Endothelial cell of umbilical vein (primary cell): ENCODE data around the gene ARID1B. TPM values are rescaled to one million over a fixed set of nuclear protein-coding genes. Genes with fewer than 3 reads are reported as not detected.

Experiments used
- BruUV-seq: library from RNA; stranded (reverse); fragments of 400-500 nt; replicated peaks from 2 replicates; lab custom pipeline; 2021; lab: Mats Ljungman, UMichigan
- CTCF ChIA-PET: fragments of 300-600, 350-600 bp; sonication (Branson Sonifier 250); formaldehyde crosslinking; loops from one replicate; lab custom pipeline; 2021; ENCODE audit warnings: antibody characterized with exemption, inconsistent platforms; lab: Charles Lee
- POLR2A ChIA-PET: fragments of 300-600, 350-600 bp; sonication (Branson Sonifier 250); formaldehyde crosslinking; loops from one replicate; lab custom pipeline; 2021; ENCODE audit warnings: antibody characterized with exemption, inconsistent platforms; lab: Charles Lee
- DNase-seq: peaks from one replicate; pipeline ENCODE4 v3.0.0-alpha.2; 2011; ENCODE audit warnings: low read depth, low spot score
- FAIRE-seq: peaks from 2 replicates; lab custom pipeline; 2011; peaks lifted over from hg19 to GRCh38; lab: Jason Lieb, UNC
- H2AFZ ChIP-seq: 2 replicates; pipeline ENCODE4 v1.6.0; 2012; ENCODE audit warnings: low read depth, low read length, control low read depth, inconsistent platforms
- H3K27ac ChIP-seq: 2 replicates; pipeline ENCODE4 v1.5.1; 2011; ENCODE audit warnings: low read depth, mild to moderate bottlenecking, control low read depth, low read length, moderate library complexity; ENCODE audit not compliant: insufficient read depth
- H3K27me3 ChIP-seq, 2 experiments: 2 replicates each; pipeline versions ENCODE4 v1.6.0 to v1.6.1; 2011; ENCODE audit warnings: low read length in 2 of 2, mixed read lengths in 1 of 2; ENCODE audit not compliant: control insufficient read depth in 2 of 2, insufficient read depth in 2 of 2
- H3K36me3 ChIP-seq, 2 experiments: 2 replicates in 1 of 2; 3 replicates in 1 of 2; pipeline ENCODE4 v1.5.1; 2011; ENCODE audit warnings: low read length in 2 of 2, mild to moderate bottlenecking in 1 of 2, moderate library complexity in 1 of 2; ENCODE audit not compliant: control insufficient read depth in 2 of 2, insufficient read depth in 2 of 2; ENCODE audit errors: extremely low read depth in 1 of 2
- H3K4me1 ChIP-seq: 3 replicates; pipeline ENCODE4 v1.5.1; 2011; ENCODE audit warnings: mild to moderate bottlenecking, low read length; ENCODE audit not compliant: control insufficient read depth, insufficient read depth; ENCODE audit errors: extremely low read depth
- H3K4me2 ChIP-seq: 2 replicates; pipeline ENCODE4 v1.6.1; 2011; ENCODE audit warnings: low read length, control low read depth, mixed read lengths; ENCODE audit not compliant: insufficient read depth
- H3K4me3 ChIP-seq, 3 experiments: fragments of 200-600 bp in 1 of 3; sonication (generic), shearing (Covaris generic) in 1 of 3; replicated peaks in 1 of 3; 2 replicates each; pipeline ENCODE4 v1.5.1; 2011 to 2016; ENCODE audit warnings: control low read depth in 3 of 3, low read length in 3 of 3, mild to moderate bottlenecking in 2 of 3, inconsistent platforms in 1 of 3, low read depth in 1 of 3, moderate library complexity in 1 of 3; ENCODE audit not compliant: insufficient read depth in 1 of 3
- H3K79me2 ChIP-seq: 2 replicates; pipeline ENCODE4 v1.6.0; 2012; ENCODE audit warnings: low read length, inconsistent platforms; ENCODE audit not compliant: control insufficient read depth, insufficient read depth
- H3K9ac ChIP-seq: replicated peaks from 2 replicates; pipeline ENCODE3; 2011; ENCODE audit warnings: low read length, control low read depth; ENCODE audit not compliant: insufficient read depth; ENCODE audit errors: extremely low read depth
- H3K9me1 ChIP-seq: replicated peaks from 3 replicates; pipeline ENCODE4 v1.6.0; 2011; ENCODE audit warnings: mild to moderate bottlenecking, low read length; ENCODE audit not compliant: control insufficient read depth, insufficient read depth; ENCODE audit errors: extremely low read depth
- H3K9me3 ChIP-seq: replicated peaks from 2 replicates; pipeline ENCODE4 v1.5.1; 2012; ENCODE audit warnings: low read length, inconsistent platforms; ENCODE audit not compliant: control insufficient read depth, insufficient read depth
- H4K20me1 ChIP-seq: replicated peaks from 2 replicates; pipeline ENCODE3; 2011; ENCODE audit warnings: mild to moderate bottlenecking, low read length; ENCODE audit not compliant: control insufficient read depth, insufficient read depth; ENCODE audit errors: extremely low read depth
- EZH2 ChIP-seq: IDR thresholded peaks from 2 replicates; pipeline ENCODE4 v1.6.1; 2012; ENCODE audit warnings: borderline replicate concordance, low read depth, mild to moderate bottlenecking, moderate library complexity, low read length, inconsistent platforms; ENCODE audit not compliant: severe bottlenecking
- FOS ChIP-seq: IDR thresholded peaks from 2 replicates; pipeline ENCODE4 v1.6.1; 2011; ENCODE audit warnings: mild to moderate bottlenecking, low read length, moderate library complexity, borderline replicate concordance; ENCODE audit not compliant: insufficient read depth
- GATA2 ChIP-seq: IDR thresholded peaks from 2 replicates; pipeline ENCODE4 v1.7.0; 2011; ENCODE audit warnings: low read depth, mild to moderate bottlenecking, moderate library complexity, mixed read lengths, low read length; ENCODE audit not compliant: insufficient read length, insufficient read depth
- JUN ChIP-seq: IDR thresholded peaks from 2 replicates; pipeline ENCODE4 v1.6.1; 2011; ENCODE audit warnings: borderline replicate concordance, low read depth; ENCODE audit not compliant: insufficient read length, insufficient read depth
- MYC ChIP-seq: IDR thresholded peaks from one replicate; pipeline ENCODE4 v1.6.1; 2011; ENCODE audit warnings: mild to moderate bottlenecking, low read depth, low read length
- POLR2A ChIP-seq: IDR thresholded peaks from 2 replicates; pipeline ENCODE4 v1.6.1; 2012; ENCODE audit warnings: low read depth, mild to moderate bottlenecking, control low read depth, low read length
- POLR2AphosphoS5 ChIP-seq: IDR thresholded peaks from 2 replicates; pipeline ENCODE4 v1.6.1; 2012; ENCODE audit warnings: low read depth, mild to moderate bottlenecking, control low read depth, low read length, moderate library complexity; ENCODE audit not compliant: insufficient read depth
- dilution Hi-C: fragments of 300-500 bp; cut with MboI; formaldehyde crosslinking; loops from one replicate; pipeline ENCODE4 v1.15.0; 2019; ENCODE audit warnings: low sequenced_read_pairs; ENCODE audit not compliant: extremely low pct_ligation_motif_present
- intact Hi-C: fragments of 100-400 bp; cut with micrococcal nuclease; formaldehyde crosslinking; loops from one replicate; pipeline ENCODE4 v1.10.0; 2022
- polyA plus RNA-seq, 4 experiments: library from polyadenylated mRNA; depleted of rRNA in 3 of 4; stranded (reverse) in 3 of 4; unstranded in 1 of 4; fragments of >200 nt; gene quantifications; 2 replicates each; pipeline versions ENCODE4 v1.2.1 to v1.2.3, GENCODE V29; 2011 to 2012; ENCODE audit warnings: missing spikeins in 1 of 4
- total RNA-seq: library from RNA; stranded (reverse); gene quantifications from 2 replicates; pipeline ENCODE4 v1.2.3, GENCODE V29; 2021
- TF ChIP-seq, protein P1 (sequence below): IDR thresholded peaks from 2 replicates; pipeline ENCODE4 v1.6.1; 2011; ENCODE audit not compliant: insufficient read depth, insufficient read length
- TF ChIP-seq, protein P2 (sequence below), 2 donors: IDR thresholded peaks; 1 replicate in 1 of 2; 2 replicates in 1 of 2; pipeline ENCODE4 v1.5.1; 2011; ENCODE audit warnings: low read length in 2 of 2, mild to moderate bottlenecking in 2 of 2, moderate library complexity in 2 of 2, control low read depth in 1 of 2, inconsistent platforms in 1 of 2, low read depth in 1 of 2; ENCODE audit not compliant: insufficient read depth in 1 of 2; ENCODE audit errors: extremely low read depth in 1 of 2

The ARID1B gene
- total and polyA plus RNA-seq, 2 donors (not counting 3 experiments of a cell fraction or from before 2014, with no cell fraction given): 21.8 to 89.5 TPM

DNA sequence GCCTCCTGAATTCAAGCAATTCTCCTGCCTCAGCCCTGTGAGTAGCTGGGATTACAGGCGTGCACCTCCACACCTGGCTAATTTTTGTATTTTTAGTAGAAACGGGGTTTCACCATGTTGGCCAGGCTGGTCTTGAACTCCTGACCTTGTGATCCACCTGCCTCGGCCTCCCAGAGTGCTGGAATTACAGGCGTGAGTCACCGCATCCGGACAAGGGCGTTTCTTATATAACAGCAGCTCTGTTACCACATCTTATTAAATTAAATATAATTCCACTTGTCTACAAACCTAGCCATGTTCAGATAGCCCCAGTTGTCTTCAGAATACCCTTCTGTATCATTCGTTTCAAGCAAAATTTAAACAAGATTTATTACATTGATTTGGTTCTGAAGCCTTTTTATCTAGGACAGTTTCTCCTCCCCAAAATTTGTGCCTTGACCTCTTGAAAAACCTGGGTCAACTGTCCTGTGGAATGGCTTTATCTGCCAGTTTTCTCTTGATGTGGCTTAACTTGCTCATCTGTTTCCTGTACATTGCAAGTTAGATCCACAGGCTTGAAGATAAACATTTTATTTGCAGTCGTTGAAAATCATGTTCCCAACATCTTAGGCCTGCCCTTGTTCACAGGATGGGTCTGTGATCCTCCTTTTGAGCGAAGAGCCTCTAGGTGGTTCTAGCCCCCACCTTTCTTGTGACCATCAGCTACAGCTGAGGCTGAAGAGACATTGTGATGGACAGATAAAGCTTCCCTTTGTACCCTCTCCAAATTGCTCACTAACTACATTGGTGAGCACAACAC lies 132.2 kb downstream of the ARID1B start:
- no peaks in the 10 kb centered on the region for H3K27me3 ChIP-seq
- no TSS peak for BruUV-seq
- no peak overlapping the region for H3K9ac ChIP-seq
- no peak overlapping the region for H3K27ac ChIP-seq
- POLR2A ChIA-PET: no interaction called here
- H3K9me3 ChIP-seq: no peaks in the 10 kb centered on the region
- H2AFZ ChIP-seq: no peak overlapping the region
- intact Hi-C loops: no loop called here
- CTCF ChIA-PET: no interaction called here
- H3K4me1 ChIP-seq: no peaks in the 10 kb centered on the region
- FAIRE-seq (no peak), DNase-seq (no peak)
- no peak overlapping the region for H3K4me3 ChIP-seq
- dilution Hi-C loops: no loop called here
- TF ChIP-seq POLR2A (no peak), GATA2 (no peak), JUN (no peak)
- TF ChIP-seq, protein P1, sequence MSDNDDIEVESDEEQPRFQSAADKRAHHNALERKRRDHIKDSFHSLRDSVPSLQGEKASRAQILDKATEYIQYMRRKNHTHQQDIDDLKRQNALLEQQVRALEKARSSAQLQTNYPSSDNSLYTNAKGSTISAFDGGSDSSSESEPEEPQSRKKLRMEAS: no peak
- H3K9me1 ChIP-seq: no peaks in the 10 kb centered on the region
- no peaks in the 10 kb centered on the region for H4K20me1 ChIP-seq
- no peaks in the 10 kb centered on the region for H3K36me3 ChIP-seq
- H3K4me2 ChIP-seq: no peak overlapping the region
- peaks cover 18% of the 10 kb centered on the region for H3K79me2 ChIP-seq

DNA sequence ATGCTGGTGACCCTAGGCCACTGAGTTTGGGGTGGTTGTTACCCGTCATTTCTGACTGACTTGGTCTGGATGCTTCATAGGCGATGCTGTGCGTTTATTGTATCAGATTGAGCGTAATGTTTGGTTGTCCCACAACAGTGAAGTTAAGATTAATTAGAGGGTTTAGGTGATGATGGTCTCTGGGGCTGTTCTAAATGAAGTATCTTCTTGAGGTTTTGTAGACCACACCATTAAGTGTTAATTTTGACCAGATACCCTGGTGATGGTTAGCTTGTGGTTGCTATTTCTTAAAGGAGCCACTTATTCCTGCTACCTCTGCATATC lies 132.8 kb downstream of the ARID1B start:
- no peaks in the 10 kb centered on the region for H3K9me1 ChIP-seq
- DNase-seq: no peak
- FAIRE-seq: no peak
- POLR2A ChIA-PET: no interaction called here
- TF ChIP-seq JUN (no peak), EZH2 (no peak), FOS (no peak), POLR2A (no peak), MYC (no peak), POLR2AphosphoS5 (no peak), GATA2 (no peak)
- TF ChIP-seq, protein P1: no peak
- TF ChIP-seq, protein P2, sequence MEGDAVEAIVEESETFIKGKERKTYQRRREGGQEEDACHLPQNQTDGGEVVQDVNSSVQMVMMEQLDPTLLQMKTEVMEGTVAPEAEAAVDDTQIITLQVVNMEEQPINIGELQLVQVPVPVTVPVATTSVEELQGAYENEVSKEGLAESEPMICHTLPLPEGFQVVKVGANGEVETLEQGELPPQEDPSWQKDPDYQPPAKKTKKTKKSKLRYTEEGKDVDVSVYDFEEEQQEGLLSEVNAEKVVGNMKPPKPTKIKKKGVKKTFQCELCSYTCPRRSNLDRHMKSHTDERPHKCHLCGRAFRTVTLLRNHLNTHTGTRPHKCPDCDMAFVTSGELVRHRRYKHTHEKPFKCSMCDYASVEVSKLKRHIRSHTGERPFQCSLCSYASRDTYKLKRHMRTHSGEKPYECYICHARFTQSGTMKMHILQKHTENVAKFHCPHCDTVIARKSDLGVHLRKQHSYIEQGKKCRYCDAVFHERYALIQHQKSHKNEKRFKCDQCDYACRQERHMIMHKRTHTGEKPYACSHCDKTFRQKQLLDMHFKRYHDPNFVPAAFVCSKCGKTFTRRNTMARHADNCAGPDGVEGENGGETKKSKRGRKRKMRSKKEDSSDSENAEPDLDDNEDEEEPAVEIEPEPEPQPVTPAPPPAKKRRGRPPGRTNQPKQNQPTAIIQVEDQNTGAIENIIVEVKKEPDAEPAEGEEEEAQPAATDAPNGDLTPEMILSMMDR (IDR thresholded peaks at IDR 0.05; ENCODE audit: extremely low read depth in 1 of 2, insufficient read depth in 1 of 2, low read depth in 1 of 2, low read length in 2 of 2): no peak
- CTCF ChIA-PET: no interaction called here
- no peaks in the 10 kb centered on the region for H3K4me1 ChIP-seq
- H3K36me3 ChIP-seq: no peaks in the 10 kb centered on the region
- no peak overlapping the region for H2AFZ ChIP-seq
- H3K27me3 ChIP-seq: no peaks in the 10 kb centered on the region
- intact Hi-C loops: no loop called here
- no peaks in the 10 kb centered on the region for H4K20me1 ChIP-seq
- peaks cover 21% of the 10 kb centered on the region for H3K79me2 ChIP-seq
- H3K9me3 ChIP-seq: no peaks in the 10 kb centered on the region
- no peak overlapping the region for H3K4me3 ChIP-seq
- H3K27ac ChIP-seq: no peak overlapping the region
- H3K9ac ChIP-seq: no peak overlapping the region
- BruUV-seq: no TSS peak
- dilution Hi-C loops: no loop called here
- no peak overlapping the region for H3K4me2 ChIP-seq
